ENCODE data around the gene COL17A1. TPM values are rescaled to one million over a fixed set of nuclear protein-coding genes. Genes with fewer than 3 reads are reported as not detected.

The COL17A1 gene
- total and polyA plus RNA-seq, 8 donors = 0.18 to 1.5 (median 0.70) TPM; not detected in 4

GRCh38 chr10:103986360-103986759 lies 99.3 kb downstream of the COL17A1 start:
- no peak for FAIRE-seq
- Histone ChIP-seq H3K9me3 (no peaks in the 10 kb centered on the region), H3K4me3 (no peak overlapping the region), H3K4me1 (peaks cover 0 to 7% (median 6%) of the 10 kb centered on the region in 3 donors), H3K27me3 (no peaks in the 10 kb centered on the region), H3K27ac (no peak overlapping the region), H3K36me3 (no peaks in the 10 kb centered on the region)
- WGBS, 2 donors = 79 to 84% methylated on average over 7 of the region's 7 CpGs
- no peak for ATAC-seq
- intact Hi-C loops (cut with DNase I) = no loop called here
- no peak for DNase-seq
- TF ChIP-seq, protein P1, sequence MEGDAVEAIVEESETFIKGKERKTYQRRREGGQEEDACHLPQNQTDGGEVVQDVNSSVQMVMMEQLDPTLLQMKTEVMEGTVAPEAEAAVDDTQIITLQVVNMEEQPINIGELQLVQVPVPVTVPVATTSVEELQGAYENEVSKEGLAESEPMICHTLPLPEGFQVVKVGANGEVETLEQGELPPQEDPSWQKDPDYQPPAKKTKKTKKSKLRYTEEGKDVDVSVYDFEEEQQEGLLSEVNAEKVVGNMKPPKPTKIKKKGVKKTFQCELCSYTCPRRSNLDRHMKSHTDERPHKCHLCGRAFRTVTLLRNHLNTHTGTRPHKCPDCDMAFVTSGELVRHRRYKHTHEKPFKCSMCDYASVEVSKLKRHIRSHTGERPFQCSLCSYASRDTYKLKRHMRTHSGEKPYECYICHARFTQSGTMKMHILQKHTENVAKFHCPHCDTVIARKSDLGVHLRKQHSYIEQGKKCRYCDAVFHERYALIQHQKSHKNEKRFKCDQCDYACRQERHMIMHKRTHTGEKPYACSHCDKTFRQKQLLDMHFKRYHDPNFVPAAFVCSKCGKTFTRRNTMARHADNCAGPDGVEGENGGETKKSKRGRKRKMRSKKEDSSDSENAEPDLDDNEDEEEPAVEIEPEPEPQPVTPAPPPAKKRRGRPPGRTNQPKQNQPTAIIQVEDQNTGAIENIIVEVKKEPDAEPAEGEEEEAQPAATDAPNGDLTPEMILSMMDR (IDR thresholded peaks at IDR 0.05) = no peak

DNA sequence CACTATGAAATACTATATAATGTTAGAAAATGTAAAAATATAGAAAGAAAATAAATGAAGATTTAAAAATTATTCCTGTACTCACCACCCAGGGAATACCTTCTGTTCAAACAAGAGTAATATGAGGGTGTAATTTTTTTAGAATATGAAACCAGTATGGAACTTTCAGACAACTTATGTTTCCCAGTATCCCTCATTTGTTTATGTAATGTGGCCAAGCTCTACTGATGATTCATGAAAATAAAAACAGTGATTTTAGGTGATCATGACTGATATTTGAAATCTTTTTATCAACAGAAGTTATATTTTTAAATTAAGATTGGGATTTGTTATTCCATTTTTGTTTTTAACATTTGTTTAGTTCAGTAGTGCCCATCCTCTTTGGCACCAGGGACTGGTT lies 100.0 kb downstream of the COL17A1 start:
- peak; percentile 63 for FAIRE-seq
- peaks cover 0 to 7% (median 5%) of the 10 kb centered on the region in 3 donors for H3K4me1 ChIP-seq
- intact Hi-C loops (cut with DNase I) = no loop called here

GRCh38 chr10:103983367-103983911 lies 102.2 kb downstream of the COL17A1 start:
- no peaks in the 10 kb centered on the region for H3K36me3 ChIP-seq
- H3K27me3 ChIP-seq = no peaks in the 10 kb centered on the region
- DNase-seq = no peak
- 48 to 52% methylated on average over 4 of the region's 4 CpGs for WGBS, 2 donors
- intact Hi-C loops (cut with DNase I) = no loop called here
- FAIRE-seq = no peak
- no peak overlapping the region for H3K4me3 ChIP-seq
- ATAC-seq = no peak
- TF ChIP-seq, protein P1 (IDR thresholded peaks at IDR 0.05) = no peak
- H3K9me3 ChIP-seq = no peaks in the 10 kb centered on the region
- peaks cover 0 to 18% (median 11%) of the 10 kb centered on the region in 3 donors for H3K4me1 ChIP-seq
- no peak overlapping the region for H3K27ac ChIP-seq

More for the DNA sequence above, 100.0 kb downstream of the COL17A1 start:
- ATAC-seq (no peak), DNase-seq (no peak)
- Histone ChIP-seq H3K9me3 (no peaks in the 10 kb centered on the region), H3K27me3 (no peaks in the 10 kb centered on the region), H3K36me3 (no peaks in the 10 kb centered on the region), H3K27ac (no peak overlapping the region), H3K4me3 (no peak overlapping the region)
- TF ChIP-seq, protein P1 (IDR thresholded peaks at IDR 0.05) = no peak

- DNase-seq (no peak), ATAC-seq (peak in 1 of 4 donors; percentile 59)
Observed at GRCh38 chr10:103982639-103983038, 103.0 kb downstream of the COL17A1 start.

More at GRCh38 chr10:103982639-103983038, 103.0 kb downstream of the COL17A1 start:
- H3K9me3 ChIP-seq = no peaks in the 10 kb centered on the region
- WGBS, 2 donors = 92 to 93% methylated on average over 4 of the region's 4 CpGs
- no peak overlapping the region for H3K27ac ChIP-seq
- no peaks in the 10 kb centered on the region for H3K36me3 ChIP-seq
- no peak overlapping the region for H3K4me3 ChIP-seq
- FAIRE-seq = no peak
- H3K4me1 ChIP-seq = peaks cover 0 to 18% (median 11%) of the 10 kb centered on the region in 3 donors
- TF ChIP-seq, protein P1 (IDR thresholded peaks at IDR 0.05) = no peak
- intact Hi-C loops (cut with DNase I) = no loop called here
- no peaks in the 10 kb centered on the region for H3K27me3 ChIP-seq

Small RNA genes within 50 kb of the gene (microRNA-seq; reads per million reads assigned to microRNA genes)
- 0 reads per million in 2 donors for gene MIR936

Other genes with a start within 250 kb of the COL17A1 start
- 10 to 100 TPM in 1 of 6 donors, 1 to 10 TPM in 5; 3.9 to 16.4 (median 6.7) TPM for gene SH3PXD2A, start 230.3 kb downstream of the COL17A1 start, total RNA-seq
- gene SH3PXD2A, start 230.3 kb downstream of the COL17A1 start, polyA plus RNA-seq = 10 to 100 TPM in 1 of 2 donors, 1 to 10 TPM in 1; 8.1 to 10.6 TPM
- 10 to 100 TPM; 11.9 to 15.9 (median 13.8) TPM for gene STN1, start 167.7 kb downstream of the COL17A1 start, total RNA-seq
- 10 to 100 TPM in 1 of 2 donors, 1 to 10 TPM in 1; 7.0 to 11.9 TPM for gene STN1, start 167.7 kb downstream of the COL17A1 start, polyA plus RNA-seq
- gene SLK, start 118.7 kb downstream of the COL17A1 start, total RNA-seq = 10 to 100 TPM; 11.5 to 20.1 (median 14.6) TPM
- gene SLK, start 118.7 kb downstream of the COL17A1 start, polyA plus RNA-seq = 10 to 100 TPM in 1 of 2 donors, 1 to 10 TPM in 1; 6.0 to 12.6 TPM
- gene SFR1, start 36.3 kb upstream of the COL17A1 start, total RNA-seq = 1 to 10 TPM; 2.5 to 3.3 (median 3.0) TPM
- gene SFR1, start 36.3 kb upstream of the COL17A1 start, polyA plus RNA-seq = 1 to 10 TPM; 2.9 to 3.7 TPM
- gene CFAP43, start 146.5 kb upstream of the COL17A1 start, total RNA-seq = 1 to 10 TPM in 4 of 6 donors, under 1 TPM in 2; 0.60 to 2.4 (median 1.7) TPM
- gene CFAP43, start 146.5 kb upstream of the COL17A1 start, polyA plus RNA-seq = 1 to 10 TPM; 3.5 to 6.2 TPM
- 10 to 100 TPM; 22.7 to 52.1 (median 36.6) TPM for gene GSTO1, start 169.0 kb upstream of the COL17A1 start, total RNA-seq
- 10 to 100 TPM; 66.6 to 76.0 TPM for gene GSTO1, start 169.0 kb upstream of the COL17A1 start, polyA plus RNA-seq
- gene GSTO2, start 183.3 kb upstream of the COL17A1 start, total RNA-seq = 10 to 100 TPM; 13.8 to 25.7 (median 17.1) TPM
- gene GSTO2, start 183.3 kb upstream of the COL17A1 start, polyA plus RNA-seq = 10 to 100 TPM; 21.9 to 28.1 TPM

All from pancreas (tissue), 10 donors.